HG03575 (cell line): ENCODE data around the gene PLEKHA6.

Source experiments
- ATAC-seq: cut with Tn5 transposase; IDR thresholded peaks from one replicate; pipeline ENCODE4 v1.9.1; 2021; ENCODE audit not compliant: unreplicated experiment, insufficient number of reproducible peaks, low FRiP score; ENCODE audit errors: extremely low read depth

Gene PLEKHA6

GRCh38 chr1:204277563-204278219 lies 82.0 kb downstream of the PLEKHA6 start:
- ATAC-seq: no peak

GRCh38 chr1:204275695-204276370 lies 83.9 kb downstream of the PLEKHA6 start:
- no peak for ATAC-seq

DNA sequence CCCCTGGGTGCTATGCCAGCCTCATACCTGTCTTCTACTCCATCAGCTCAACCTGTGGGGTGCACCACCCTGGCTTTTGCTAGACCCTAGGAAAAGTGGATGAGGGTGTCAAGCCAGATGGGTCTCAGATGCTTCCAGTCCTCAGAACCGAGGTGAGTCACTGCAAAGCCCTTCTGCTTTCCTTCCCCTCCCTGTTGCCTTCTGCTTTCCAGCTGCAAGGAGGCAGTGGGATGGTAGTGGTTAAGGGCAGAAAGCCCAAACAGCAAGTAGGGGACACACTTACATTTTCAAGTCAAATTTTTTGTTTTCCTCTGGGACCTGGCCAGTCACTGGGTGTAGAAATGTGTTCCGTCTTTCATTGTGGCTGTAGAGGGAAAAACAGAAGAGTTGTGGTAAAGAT lies 85.3 kb downstream of the PLEKHA6 start:
- no peak for ATAC-seq

GRCh38 chr1:204272505-204272904 lies 87.2 kb downstream of the PLEKHA6 start:
- ATAC-seq: no peak

DNA sequence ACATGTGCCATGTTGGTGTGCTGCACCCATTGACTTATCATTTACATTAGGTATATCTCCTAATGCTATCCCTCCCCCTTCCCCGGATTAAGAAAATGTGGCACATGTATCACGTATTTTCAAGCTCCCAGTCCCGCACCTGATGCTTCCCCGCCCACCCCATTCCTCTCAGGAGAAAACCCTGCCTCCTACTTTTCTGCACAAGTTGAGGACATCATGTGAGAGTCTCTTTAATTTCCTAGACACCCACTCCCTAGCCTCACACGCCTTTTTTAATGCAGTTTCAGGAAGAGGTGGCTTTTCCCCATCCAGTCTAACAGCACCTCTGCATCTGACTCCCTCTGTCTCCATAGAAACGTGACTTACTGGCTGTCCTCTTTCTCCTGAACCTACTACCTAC lies 87.8 kb downstream of the PLEKHA6 start:
- no peak for ATAC-seq

DNA sequence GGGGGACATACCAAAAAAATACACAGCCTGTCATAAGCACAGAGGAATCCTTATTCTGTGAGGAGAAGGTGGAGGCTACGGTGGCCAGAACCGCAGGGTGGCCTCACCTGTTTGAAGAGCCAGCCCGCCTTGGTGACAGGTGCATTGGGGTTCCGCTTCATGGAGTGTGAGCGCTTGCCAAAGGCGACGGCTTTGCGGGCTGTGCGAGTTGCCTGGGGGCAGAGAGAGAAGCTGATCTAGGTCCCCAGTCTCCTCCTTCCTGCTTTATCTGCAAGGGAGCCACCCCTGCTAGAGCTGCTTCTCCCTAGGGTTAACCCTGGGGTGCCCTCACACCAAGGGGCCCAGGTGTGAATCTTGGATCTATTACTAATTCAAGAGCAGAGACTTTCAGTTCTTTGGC lies 91.6 kb downstream of the PLEKHA6 start:
- ATAC-seq: no peak

GRCh38 chr1:204267191-204267601 lies 92.5 kb downstream of the PLEKHA6 start:
- ATAC-seq: no peak

GRCh38 chr1:204266504-204267034 lies 93.2 kb downstream of the PLEKHA6 start:
- ATAC-seq: no peak

DNA sequence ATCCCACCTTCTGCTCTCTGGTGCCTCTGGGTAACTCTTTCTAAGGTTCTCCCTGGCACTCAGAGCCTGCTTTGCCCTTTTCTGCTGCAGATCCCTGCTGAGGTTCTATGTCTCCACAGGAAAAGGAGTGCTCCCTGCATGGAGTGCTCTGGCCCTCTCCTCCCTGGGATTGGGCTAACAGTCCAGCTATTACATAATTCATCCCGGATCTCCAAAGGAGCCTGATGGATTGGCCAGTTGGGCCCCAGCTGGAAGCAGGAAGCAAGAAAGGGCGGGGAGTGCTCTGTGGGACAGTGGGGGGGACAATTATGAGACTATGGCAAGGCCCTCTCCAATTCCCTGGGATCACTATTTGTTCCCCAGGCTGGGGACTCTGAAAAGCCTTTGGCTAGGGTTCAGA lies 94.1 kb downstream of the PLEKHA6 start:
- ATAC-seq: no peak

DNA sequence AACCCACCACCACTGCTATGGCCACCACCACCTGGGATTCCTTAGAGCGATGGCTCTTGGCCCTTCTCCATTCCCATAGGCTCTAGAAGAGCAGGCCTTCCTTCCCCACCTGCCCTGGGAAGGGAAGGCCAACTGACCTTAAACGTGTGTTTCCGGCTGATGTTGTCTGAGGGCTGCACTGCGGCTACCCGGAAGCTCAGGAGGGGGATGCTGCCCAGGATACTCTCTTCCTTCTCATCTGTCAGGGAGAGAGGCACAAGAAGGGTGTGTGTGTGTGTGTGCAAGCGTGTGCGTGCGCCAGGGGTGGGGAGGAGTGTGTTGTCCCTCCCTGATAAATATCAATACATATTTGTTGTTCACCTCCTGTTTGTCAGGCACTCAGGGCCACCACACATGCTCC lies 94.9 kb downstream of the PLEKHA6 start:
- no peak for ATAC-seq

DNA sequence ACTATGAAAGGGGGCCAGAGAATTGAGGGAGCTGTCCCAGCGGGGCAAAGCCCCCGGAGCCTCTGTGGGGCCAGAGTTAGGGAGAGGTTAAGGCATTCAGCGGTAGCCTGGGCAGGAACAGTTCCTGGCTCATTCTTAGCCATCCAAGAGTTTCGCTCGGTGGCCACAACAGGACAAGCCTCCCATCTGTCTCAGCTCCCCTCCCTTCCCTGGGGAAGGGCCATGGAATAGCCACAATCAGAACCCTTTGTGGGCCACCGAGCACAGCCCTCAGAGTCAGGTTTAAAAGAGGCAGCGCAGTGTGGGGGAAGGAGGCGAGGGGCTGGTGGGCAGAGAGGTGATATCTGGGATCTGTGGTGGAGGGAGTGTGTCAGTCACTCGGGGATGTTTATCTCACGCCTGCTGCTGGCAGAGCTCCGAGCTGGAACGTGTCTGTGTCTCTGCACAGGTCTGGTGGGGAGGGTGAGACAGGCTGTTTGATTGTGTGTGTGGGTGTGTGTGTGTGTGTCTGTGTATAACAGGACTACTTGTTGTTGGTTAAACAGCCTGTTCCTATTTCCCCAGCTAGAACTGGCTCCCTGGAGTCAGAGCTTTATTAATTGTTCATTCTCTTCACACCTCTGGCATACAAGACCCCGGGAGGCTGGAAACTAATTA lies 96.3 kb downstream of the PLEKHA6 start:
- ATAC-seq: no peak

DNA sequence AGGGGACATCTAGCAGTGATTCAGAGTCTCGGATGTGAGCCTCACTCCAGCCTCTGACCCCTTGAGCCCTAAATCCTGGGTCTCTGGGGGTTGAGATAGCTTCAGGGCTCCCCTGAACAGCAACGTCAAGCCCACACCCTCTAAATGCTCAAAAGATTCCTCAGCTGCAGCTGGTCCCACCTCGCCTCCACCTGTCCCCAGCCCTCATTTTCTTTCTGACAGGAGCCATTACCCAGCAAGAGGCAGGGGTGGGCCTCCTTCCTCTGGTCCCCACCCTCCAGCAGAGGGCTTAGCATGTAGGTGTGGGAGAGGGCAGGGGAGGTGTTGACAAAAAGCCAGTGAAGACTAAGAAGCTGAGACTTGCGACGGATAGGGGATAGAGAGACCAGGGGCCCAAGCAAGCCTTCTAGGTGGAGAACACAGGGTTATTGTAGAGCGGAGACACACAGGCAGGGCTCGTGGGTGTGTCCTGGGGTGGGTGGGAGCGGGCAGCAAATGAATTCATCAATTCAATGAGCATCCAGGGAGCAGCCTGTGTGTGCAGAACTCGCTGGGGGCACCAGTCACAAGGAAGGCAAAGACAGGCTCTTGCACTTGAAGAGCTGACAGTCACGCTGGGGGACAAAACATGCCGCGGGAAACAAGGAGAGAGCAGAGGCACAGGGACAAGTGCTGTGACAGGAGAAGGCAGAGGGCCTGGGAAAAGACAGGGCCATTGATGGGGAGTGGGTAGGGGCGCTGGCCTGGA lies 97.0 kb downstream of the PLEKHA6 start:
- ATAC-seq: no peak

GRCh38 chr1:204261746-204262505 lies 97.8 kb downstream of the PLEKHA6 start:
- ATAC-seq: no peak

DNA sequence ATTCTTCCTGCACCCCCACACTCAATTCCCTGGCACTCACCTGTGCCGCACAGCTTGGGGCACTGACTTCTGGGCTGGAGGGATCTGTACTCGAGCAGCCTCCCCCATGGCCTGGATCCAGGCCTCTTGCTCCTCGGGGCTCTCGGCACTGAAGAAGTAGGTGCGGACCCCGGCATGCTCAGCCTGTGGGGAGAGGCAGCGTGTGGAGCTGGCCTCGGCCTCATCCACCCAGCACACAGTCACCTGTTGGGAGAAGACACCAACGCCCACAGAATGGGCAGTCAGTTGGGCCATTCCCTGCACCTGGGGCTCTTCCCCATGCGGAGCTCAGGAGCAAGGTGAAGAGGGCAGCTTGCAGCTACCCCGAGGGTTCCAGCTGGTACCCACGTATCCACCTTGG lies 98.5 kb downstream of the PLEKHA6 start:
- no peak for ATAC-seq

DNA sequence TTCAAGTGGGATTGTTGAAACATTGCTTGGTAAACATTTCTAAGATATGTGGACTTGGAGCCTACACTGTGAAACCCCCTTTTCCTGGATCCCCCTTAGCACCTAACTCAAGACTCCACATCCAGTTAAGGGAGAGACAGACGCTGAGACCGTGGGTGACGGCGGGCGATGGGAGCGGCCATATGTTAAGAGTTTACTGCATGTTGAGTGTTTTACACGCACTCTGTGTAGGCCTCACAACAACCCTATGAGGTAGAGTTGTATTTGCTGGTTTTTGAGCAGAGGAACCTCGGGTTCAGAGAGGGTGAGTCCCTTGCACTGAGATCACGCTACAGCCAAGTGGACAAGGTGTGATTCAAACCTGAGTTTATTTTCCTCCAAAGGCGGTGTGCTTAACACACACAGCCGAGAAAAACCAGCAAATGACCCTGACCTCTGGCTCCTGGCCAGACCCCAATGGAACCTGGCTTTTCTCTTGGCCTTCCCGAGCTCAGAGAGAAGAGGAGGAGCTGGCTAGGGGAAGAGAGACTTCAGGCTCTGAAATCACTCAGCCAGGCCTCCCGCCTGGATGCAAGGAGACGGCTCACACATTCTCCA lies 99.0 kb downstream of the PLEKHA6 start:
- no peak for ATAC-seq

DNA sequence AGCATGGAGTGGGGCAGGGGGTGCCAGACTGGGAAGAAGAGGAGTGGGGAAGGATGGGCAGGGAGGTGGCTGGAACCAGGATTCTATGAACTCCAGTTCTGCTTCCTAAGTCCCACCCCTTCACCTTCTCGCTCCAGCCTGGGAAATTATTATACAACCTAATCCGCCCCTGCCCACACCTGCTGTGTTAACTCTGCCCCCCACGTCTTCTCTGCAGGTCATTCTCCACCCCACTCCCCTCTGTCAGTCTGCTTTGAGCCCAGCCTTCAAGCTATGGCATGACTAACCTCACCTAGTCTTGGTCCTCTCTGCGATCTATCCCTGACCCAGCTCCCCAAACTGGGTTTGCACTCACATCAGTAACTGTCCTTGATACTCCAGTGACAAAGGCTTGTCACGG lies 99.9 kb downstream of the PLEKHA6 start:
- no peak for ATAC-seq

DNA sequence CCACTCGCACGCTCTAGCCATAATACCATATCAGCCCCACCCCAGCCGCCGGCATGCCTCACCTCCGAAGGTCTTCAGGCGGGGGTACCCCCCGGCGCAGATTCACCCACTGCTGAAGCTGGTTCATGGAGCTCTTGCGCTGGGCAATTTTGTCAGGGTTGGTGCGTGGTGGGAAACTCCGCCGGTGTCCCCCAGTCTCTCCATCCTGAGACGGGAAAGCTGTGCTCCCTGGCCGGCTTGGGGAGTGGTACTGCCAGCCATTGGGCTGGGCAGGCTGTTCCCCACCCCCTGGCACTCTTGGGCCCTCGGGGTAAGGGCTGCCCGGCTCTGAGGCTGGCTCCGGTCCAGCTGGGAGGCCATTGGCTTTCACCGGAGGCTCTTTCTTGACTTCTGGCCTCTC lies 100.5 kb downstream of the PLEKHA6 start:
- no peak for ATAC-seq
